GM19025 (cell line): ENCODE data around the gene PSMG1.
"Not testable (repeated sequence)": the region's sequence is repeated elsewhere in the genome, so short reads cannot be mapped to it uniquely, and the experiment has no call there.

Experiments used
- ATAC-seq: cut with Tn5 transposase; IDR thresholded peaks from one replicate; pipeline ENCODE4 v1.9.1; 2021; ENCODE audit warnings: mild to moderate bottlenecking, low read depth, moderate library complexity; ENCODE audit not compliant: unreplicated experiment

The PSMG1 gene, protein sequence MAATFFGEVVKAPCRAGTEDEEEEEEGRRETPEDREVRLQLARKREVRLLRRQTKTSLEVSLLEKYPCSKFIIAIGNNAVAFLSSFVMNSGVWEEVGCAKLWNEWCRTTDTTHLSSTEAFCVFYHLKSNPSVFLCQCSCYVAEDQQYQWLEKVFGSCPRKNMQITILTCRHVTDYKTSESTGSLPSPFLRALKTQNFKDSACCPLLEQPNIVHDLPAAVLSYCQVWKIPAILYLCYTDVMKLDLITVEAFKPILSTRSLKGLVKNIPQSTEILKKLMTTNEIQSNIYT

GRCh38 chr21:39183272-39184049, at the start of gene PSMG1:
TSS of gene PSMG1 (minus strand) at chr21:39183451. CDS start at chr21:39183385, 66 bp downstream.
- ATAC-seq, result peak; percentile 81

DNA sequence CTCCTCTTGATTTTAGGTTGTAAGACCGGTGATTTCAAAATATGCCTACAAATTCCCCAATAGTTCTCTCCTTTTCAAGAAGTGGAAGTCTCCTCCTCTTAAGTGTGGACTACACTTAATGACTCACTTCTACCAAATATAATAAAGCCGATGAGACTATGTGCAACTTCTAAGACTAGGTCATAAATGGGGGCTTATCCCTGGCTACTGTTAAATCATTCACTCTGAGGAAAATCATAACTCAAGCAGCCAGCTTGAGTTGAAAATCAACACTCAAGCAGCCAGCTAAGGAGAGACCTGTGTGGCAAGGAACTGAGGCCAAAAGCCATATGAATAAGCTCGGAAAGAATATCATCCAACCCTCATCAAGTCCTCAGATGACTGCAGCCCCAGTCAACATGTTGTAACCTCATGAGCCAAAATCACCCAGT, 49.6 kb upstream of the PSMG1 start:
- ATAC-seq, result no peak

- no peak for ATAC-seq
Observed at GRCh38 chr21:39224930-39225329, 41.7 kb upstream of the PSMG1 start.

GRCh38 chr21:39221997-39222486, 38.8 kb upstream of the PSMG1 start:
- no peak for ATAC-seq

- ATAC-seq, result no peak
Observed at GRCh38 chr21:39221282-39221996, 38.2 kb upstream of the PSMG1 start.

DNA sequence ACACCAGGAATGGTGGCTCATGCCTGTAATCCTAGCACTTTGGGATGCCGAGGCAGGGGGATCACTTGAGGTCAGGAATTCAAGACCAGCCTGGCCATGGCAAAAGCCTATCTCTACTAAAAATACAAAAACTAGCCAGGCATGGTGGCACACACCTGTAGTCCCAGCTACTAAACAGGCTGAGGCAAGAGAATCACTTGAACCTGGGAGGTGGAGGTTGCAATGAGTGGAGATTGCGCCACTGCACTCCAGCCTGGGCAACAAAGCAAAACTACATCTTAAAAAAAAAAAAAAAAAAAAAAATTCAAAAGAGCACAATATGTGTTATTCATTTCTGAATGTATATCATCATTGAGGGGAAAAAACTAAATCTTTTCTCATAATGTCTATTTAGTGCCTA, 37.6 kb upstream of the PSMG1 start:
- ATAC-seq, result not testable (repeated sequence)

GRCh38 chr21:39220150-39220549, 36.9 kb upstream of the PSMG1 start:
- ATAC-seq, result no peak

GRCh38 chr21:39218082-39218409, 34.8 kb upstream of the PSMG1 start:
- ATAC-seq, result no peak

DNA sequence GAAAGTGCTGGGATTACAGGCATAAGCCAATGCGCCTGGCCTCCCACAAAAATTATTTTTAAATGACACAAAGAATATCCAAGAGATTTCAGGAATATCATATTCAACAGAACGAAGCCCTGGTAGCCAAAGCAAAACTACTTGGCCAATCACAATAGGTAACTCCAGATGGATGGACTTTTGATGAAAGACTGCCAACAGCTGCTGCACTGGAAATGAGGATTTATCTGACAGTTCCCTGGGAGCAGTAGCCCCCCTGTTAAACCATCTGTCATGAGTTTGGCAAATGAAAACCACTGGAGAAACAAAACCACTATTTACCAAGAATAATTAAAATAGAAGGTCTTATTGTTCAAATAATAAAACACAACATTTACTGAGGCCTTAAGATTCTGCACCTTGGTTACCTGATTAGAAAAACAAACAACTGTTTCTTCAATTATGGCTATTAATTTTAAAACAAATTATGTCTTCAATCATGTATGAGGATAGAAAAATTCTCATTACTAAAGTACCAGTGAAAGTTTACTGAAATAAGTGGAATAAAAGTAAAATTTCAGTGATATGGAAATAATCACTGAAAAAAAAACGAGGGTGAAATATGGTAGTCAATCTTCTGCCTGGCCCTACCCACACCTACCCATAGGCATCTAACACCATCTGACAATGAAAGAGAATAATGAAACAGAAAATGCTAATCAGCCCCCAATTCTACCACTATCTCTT, 34.3 kb upstream of the PSMG1 start:
- no peak for ATAC-seq

GRCh38 chr21:39216290-39216689, 33.0 kb upstream of the PSMG1 start:
- no peak for ATAC-seq

DNA sequence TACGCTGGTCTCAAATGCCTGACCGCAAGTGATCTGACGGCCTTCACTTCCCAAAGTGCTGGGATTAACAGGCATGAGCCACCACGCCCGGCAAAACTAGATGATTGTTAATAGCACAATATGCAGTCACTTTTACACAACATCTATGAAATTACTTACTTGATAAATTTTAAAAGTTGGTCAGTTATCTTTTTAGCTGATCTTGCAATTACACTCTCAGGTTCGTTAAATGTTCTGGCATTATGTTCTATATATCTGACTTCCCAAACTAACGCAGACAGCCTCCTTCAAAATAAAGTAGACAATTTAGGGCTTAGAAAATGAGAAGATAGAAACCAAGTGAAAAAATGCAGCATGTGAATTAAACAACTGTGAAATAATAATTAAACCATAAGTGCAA, 31.8 kb upstream of the PSMG1 start:
- ATAC-seq, result no peak

GRCh38 chr21:39209334-39209688, 26.1 kb upstream of the PSMG1 start:
- ATAC-seq, result no peak

GRCh38 chr21:39208624-39209333, 25.5 kb upstream of the PSMG1 start:
- no peak for ATAC-seq

- no peak for ATAC-seq
Observed at GRCh38 chr21:39204134-39204533, 20.9 kb upstream of the PSMG1 start.

- ATAC-seq, result no peak
Observed at GRCh38 chr21:39198800-39199199, 15.5 kb upstream of the PSMG1 start.

DNA sequence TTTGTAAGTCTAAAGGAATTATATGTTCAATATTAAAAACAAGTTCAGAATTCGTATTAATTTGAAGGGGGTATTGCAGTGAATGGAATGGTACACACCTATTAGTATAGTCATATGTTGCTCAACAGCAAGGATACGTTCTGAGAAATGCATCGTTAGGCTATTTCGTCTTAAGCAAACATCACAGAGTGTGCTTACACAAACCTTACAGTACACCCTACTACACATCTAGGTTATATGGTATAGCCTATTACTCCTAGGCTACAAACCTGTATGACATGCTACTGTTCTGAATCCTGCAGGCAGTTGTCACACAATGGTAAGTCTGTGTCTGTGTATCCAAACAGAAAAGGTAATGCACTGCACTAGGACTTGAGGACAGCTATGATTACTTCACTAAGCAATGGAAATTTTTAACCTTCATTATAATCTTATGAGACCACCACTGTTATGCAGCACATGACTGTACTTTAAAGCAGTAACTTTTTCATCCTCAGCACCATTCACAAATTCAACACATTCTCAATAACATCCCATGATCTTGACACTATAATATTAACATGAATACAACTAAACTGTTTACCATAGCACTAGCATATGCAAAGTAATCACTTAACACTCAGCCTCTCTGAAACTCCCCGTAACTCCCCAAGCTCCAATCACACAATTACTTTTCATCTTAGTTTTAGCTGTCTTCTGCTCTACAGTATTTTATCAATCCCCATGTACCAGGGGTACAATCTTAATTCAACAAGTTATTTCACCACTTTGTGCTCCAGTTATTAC, 14.4 kb upstream of the PSMG1 start:
- ATAC-seq, result no peak

GRCh38 chr21:39196838-39197237, 13.6 kb upstream of the PSMG1 start:
- ATAC-seq, result no peak

DNA sequence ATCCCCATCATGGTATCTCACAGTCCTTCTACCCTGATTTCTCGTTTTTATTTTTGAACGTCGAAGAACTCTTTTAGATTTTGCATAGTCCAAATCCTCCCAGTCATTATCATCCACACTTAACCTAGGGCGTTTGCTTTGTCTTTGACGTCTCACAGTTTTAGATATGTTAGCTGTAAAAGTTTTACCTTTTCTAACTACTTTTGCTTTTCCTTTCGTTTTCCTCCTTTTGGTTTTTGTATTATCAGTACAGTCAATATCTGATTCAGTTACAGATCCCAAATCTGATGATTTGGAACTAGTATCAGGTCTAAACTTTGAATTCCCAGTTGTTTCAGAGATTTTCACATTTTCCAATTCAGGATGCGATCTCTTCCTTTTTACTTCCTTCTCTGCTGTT, 13.1 kb upstream of the PSMG1 start:
- no peak for ATAC-seq

DNA sequence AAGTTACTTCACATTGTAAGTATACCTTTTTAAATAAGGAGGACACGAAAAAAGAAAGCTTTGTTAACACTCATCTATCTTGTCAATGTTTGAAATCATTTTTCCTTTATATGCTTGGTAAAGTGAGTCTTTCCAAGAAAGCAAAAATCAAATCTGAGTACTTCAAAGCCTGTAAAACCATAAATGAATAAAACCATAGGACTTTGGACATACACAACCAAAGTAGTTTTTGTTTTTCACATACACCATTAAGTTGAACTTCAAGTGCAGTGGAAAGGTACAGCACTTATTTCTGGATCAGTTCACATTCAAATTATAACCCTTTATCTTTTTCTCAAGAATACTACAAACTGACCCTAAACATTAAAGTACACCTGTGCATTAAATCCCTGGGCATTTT, 10.1 kb upstream of the PSMG1 start:
- no peak for ATAC-seq
